Left lung (tissue), 10 donors: ENCODE measurements around the gene RAB3B. TPM values are rescaled to one million over a fixed set of nuclear protein-coding genes. Genes with fewer than 3 reads are reported as not detected.

Experiments
- ATAC-seq: fragments of 200-7000 bp; cut with Tn5 transposase; one replicate; pipeline ENCODE4 v1.9.1; 2020; ENCODE audit warnings: moderate library complexity
- DNase-seq, 4 donors: peaks; one replicate each; pipeline ENCODE4 v3.0.0-alpha.2; 2013 to 2020
- H3K27ac ChIP-seq, 2 donors: fragments of 200-600 bp; sonication (generic) in 1 of 2; one replicate each; pipeline versions ENCODE4 v1.5.0 to v1.8.0; 2020 to 2021
- H3K27me3 ChIP-seq, 2 donors: fragments of 200-600 bp; sonication (generic) in 1 of 2; one replicate each; pipeline versions ENCODE4 v1.5.0 to v1.8.0; 2020 to 2021
- H3K36me3 ChIP-seq, 2 donors: fragments of 200-600 bp; sonication (generic) in 1 of 2; one replicate each; pipeline versions ENCODE4 v1.5.0 to v1.8.0; 2020 to 2021
- H3K4me1 ChIP-seq, 2 donors: fragments of 200-600 bp; one replicate each; pipeline ENCODE4 v1.8.0; 2021
- H3K4me3 ChIP-seq, 2 donors: fragments of 200-600 bp; sonication (generic) in 1 of 2; one replicate each; pipeline versions ENCODE4 v1.5.0 to v1.8.0; 2020 to 2021; ENCODE audit warnings: mild to moderate bottlenecking in 1 of 2
- H3K9me3 ChIP-seq, 2 donors: fragments of 200-600 bp; sonication (generic) in 1 of 2; one replicate each; pipeline versions ENCODE4 v1.5.0 to v1.8.0; 2020 to 2021
- intact Hi-C, 2 donors: fragments of 100-400 bp; cut with DNase I; formaldehyde crosslinking; loops; one replicate each; pipeline versions ENCODE4 v1.11.2 to v1.14.2; 2022
- polyA plus RNA-seq, 6 donors: library from polyadenylated mRNA; unstranded; fragments of 120-200 nt; gene quantifications; one replicate each; pipeline ENCODE4 v1.2.1, GENCODE V29; 2013; ENCODE audit not compliant: insufficient read length in 6 of 6
- total RNA-seq, 2 donors: library from RNA; stranded (reverse); fragmentation: NEBNext Ultra II Directional; extraction: Animal tissue kit (Norgen Biotek cat#: 25700); gene quantifications; one replicate each; pipeline ENCODE4 v1.2.1, GENCODE V29; 2021
- TF ChIP-seq, protein P1 (sequence below), 2 donors: fragments of 200-600 bp; sonication (generic) in 1 of 2; IDR thresholded peaks; one replicate each; pipeline versions ENCODE4 v1.5.0 to v1.8.0; 2021; ENCODE audit warnings: antibody characterized with exemption in 2 of 2
- donor health status: DM: no; HTN: yes; CAD: no.
- donor health status: DM: no; HTN: no; CAD: no.

Gene RAB3B
- total and polyA plus RNA-seq, 8 donors: 0.05 to 0.63 (median 0.39) TPM

GRCh38 chr1:51878616-51879336, 111.7 kb downstream of the RAB3B start, which contains the start of gene NRDC:
Gene NRDC, minus strand, starts transcription at chr1:51878727. Its CDS starts 112 bp downstream, at chr1:51878615.
- H3K36me3 ChIP-seq: peaks cover 0 to 7% of the 10 kb centered on the region in 2 donors
- H3K9me3 ChIP-seq: no peaks in the 10 kb centered on the region
- H3K4me1 ChIP-seq: peaks cover 22 to 44% of the 10 kb centered on the region in 2 donors
- peak; percentile 97 to 100 (median 100) for DNase-seq
- H3K4me3 ChIP-seq: peak within 1 kb of the TSS; percentile 69 to 97
- peaks cover 6 to 25% of the 10 kb centered on the region in 2 donors for H3K27me3 ChIP-seq
- peak; percentile 96 for ATAC-seq
- TF ChIP-seq, protein P1, sequence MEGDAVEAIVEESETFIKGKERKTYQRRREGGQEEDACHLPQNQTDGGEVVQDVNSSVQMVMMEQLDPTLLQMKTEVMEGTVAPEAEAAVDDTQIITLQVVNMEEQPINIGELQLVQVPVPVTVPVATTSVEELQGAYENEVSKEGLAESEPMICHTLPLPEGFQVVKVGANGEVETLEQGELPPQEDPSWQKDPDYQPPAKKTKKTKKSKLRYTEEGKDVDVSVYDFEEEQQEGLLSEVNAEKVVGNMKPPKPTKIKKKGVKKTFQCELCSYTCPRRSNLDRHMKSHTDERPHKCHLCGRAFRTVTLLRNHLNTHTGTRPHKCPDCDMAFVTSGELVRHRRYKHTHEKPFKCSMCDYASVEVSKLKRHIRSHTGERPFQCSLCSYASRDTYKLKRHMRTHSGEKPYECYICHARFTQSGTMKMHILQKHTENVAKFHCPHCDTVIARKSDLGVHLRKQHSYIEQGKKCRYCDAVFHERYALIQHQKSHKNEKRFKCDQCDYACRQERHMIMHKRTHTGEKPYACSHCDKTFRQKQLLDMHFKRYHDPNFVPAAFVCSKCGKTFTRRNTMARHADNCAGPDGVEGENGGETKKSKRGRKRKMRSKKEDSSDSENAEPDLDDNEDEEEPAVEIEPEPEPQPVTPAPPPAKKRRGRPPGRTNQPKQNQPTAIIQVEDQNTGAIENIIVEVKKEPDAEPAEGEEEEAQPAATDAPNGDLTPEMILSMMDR (IDR thresholded peaks at IDR 0.05): no peak
- intact Hi-C loops: no loop called here
- peak within 1 kb of the TSS; percentile 97 to 99 for H3K27ac ChIP-seq

DNA sequence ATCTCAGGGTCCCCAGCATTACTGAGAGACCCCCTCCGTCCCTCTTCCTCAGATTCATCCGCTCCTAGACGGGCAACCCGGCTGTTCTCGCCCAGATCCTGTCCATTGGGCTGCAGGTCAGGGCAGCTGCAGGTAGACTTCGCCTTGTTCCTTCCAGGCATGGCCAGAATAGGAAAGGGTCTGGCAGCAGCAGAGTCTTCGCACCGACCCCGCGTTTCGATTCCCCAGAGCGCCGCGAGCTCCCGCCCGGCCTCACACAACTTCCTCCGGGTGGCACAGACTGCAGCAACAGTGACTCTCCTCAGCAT, 112.2 kb downstream of the RAB3B start:
- H3K4me1 ChIP-seq: peaks cover 22 to 49% of the 10 kb centered on the region in 2 donors
- ATAC-seq: peak; percentile 23
- no peak for DNase-seq
- H3K36me3 ChIP-seq: peaks cover 0 to 12% of the 10 kb centered on the region in 2 donors
- H3K27ac ChIP-seq: peak overlapping the region; percentile 97 to 99
- H3K9me3 ChIP-seq: no peaks in the 10 kb centered on the region
- H3K4me3 ChIP-seq: peak overlapping the region; percentile 69 to 97
- peaks cover 5 to 20% of the 10 kb centered on the region in 2 donors for H3K27me3 ChIP-seq
- intact Hi-C loops: no loop called here
- TF ChIP-seq, protein P1 (IDR thresholded peaks at IDR 0.05): no peak

- Histone ChIP-seq H3K4me3 (peak overlapping the region; percentile 69 to 97), H3K27me3 (peaks cover 4 to 19% of the 10 kb centered on the region in 2 donors), H3K36me3 (peaks cover 0 to 12% of the 10 kb centered on the region in 2 donors), H3K4me1 (peaks cover 22 to 54% of the 10 kb centered on the region in 2 donors), H3K9me3 (no peaks in the 10 kb centered on the region), H3K27ac (peak overlapping the region; percentile 97 to 99)
- ATAC-seq (peak; percentile 32), DNase-seq (peak in 3 of 4 donors; percentile 6 to 45 (median 31))
- TF ChIP-seq, protein P1 (IDR thresholded peaks at IDR 0.05): no peak
- intact Hi-C loops: no loop called here
Measured at GRCh38 chr1:51877434-51878307, 112.8 kb downstream of the RAB3B start.

DNA sequence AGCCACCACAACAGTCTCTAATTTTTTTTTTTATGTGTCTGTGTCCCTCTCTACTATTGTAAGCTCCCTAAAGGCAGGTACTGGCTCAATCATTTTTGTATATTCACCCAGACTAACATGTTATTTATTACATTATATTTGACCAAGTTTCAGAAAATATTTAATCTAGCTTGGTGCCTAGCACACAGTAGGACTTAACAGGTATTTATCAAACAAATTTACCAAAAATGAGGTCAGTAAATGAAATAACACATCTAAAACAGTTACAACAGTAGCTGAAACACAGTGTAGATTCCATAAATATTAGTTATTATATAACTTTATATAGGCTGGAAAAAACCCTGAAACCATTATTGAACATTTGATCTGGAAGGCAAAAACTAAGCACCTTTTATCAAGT, 114.7 kb downstream of the RAB3B start:
- Histone ChIP-seq H3K36me3 (peaks cover 0 to 12% of the 10 kb centered on the region in 2 donors), H3K9me3 (no peaks in the 10 kb centered on the region), H3K4me3 (peak overlapping the region in 1 of 2 donors; percentile 97), H3K27ac (no peak overlapping the region), H3K4me1 (peaks cover 22 to 65% of the 10 kb centered on the region in 2 donors), H3K27me3 (peaks cover 0 to 3% of the 10 kb centered on the region in 2 donors)
- TF ChIP-seq, protein P1 (IDR thresholded peaks at IDR 0.05): no peak
- DNase-seq (no peak), ATAC-seq (no peak)
- intact Hi-C loops: no loop called here
